GM19452 (cell line): Measurements from ENCODE around the gene NOL7.

ENCODE experiments used
- ATAC-seq: cut with Tn5 transposase; IDR thresholded peaks from one replicate; pipeline ENCODE4 v1.9.1; 2021; ENCODE audit not compliant: unreplicated experiment

Gene NOL7

GRCh38 chr6:13649393-13649792 is 34.3 kb downstream of the NOL7 start:
- ATAC-seq = no peak

DNA sequence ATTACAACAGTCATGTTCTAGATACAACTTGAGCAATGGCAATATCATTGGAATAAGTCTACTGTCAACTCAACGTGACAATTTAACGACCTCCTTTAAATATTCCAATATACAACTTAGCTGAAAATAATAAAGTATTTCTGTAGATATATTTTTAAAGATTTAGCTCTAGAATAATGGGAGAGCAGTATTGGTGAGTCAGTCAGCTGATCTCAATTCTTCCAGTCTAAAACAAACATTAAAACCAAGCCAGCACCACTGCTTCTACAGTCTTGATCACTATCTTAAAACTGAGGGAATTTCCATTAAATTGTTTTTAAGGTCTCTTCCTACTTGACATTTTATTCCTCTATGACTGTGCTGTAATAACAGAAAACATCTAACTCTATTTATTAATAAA is 38.2 kb downstream of the NOL7 start:
- no peak for ATAC-seq

- ATAC-seq = no peak
These were observed 39.4 kb downstream of the NOL7 start for GRCh38 chr6:13654496-13654895.

- no peak for ATAC-seq
These were observed 40.6 kb downstream of the NOL7 start for GRCh38 chr6:13655700-13656099.

- no peak for ATAC-seq
These were observed 45.1 kb downstream of the NOL7 start for GRCh38 chr6:13660273-13660672.

DNA sequence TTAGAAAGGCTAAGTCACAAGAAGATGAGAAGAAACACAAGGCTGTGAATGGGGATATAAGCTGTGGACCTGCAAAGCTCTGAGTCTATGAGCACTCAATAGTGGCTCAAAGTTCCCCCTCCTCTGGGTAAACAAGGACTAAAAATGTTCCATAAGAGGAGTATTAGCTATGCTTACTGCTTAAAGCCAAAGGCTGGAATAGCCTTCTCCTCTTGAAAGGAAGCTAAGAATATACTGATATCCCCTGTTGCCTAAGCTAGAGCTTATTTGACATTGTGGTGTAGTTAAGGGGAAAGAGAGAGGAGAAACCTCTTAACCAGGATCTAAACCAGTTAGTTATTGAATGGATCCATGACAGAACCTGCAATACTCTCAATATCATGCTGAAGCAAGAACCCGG is 45.8 kb downstream of the NOL7 start:
- no peak for ATAC-seq

DNA sequence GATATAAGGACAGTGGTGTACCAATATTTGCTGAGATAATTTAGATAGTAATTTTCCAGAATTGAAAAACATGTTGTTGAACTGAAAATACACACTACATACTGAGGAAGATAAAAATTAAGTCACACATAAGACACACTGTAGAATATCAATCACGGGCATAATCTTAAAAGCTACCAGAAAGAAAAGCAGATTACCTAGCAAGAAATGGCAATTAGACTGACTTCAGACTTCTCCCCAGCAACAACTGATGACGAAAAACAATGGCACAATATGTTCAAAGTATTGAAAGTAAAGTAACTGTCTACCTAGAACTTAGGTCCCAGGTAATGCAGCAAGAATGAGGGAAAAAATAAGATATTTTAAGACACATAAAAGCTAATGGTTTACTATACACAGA is 46.5 kb downstream of the NOL7 start:
- ATAC-seq = no peak

- no peak for ATAC-seq
These were observed 47.7 kb downstream of the NOL7 start for GRCh38 chr6:13662651-13663334.

GRCh38 chr6:13663986-13664385 is 48.9 kb downstream of the NOL7 start:
- ATAC-seq = no peak

DNA sequence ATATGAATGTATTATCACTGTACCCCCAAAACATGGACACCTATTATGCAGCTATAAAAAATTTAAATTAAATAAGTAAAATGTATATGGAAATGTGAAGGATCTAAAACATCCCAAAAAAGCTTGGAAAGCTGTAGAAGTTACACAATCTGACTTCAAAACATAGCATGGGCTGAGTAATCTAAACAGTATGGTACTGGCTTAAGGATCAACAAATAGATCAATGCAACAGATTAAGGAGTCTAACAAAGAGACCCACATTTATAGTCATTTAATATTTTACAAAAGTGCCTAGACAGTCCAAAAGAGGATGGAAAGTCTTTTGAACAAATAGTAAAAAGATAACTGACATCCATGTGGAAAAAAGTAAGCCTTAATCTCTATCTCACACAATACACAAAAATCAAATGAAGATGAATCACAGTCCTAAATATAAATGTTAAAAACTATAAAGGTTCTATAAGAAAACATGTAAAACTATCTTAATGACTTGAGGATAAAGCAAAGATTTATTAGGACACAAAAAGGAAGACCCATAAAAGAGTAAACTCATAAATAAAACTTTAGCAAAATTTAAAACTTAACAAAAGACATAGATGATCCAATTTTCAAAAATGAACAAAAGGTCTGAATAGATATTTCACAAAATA is 49.7 kb downstream of the NOL7 start:
- no peak for ATAC-seq

GRCh38 chr6:13666194-13667105 is 51.3 kb downstream of the NOL7 start:
- no peak for ATAC-seq

- ATAC-seq = no peak
These were observed 52.5 kb downstream of the NOL7 start for GRCh38 chr6:13667655-13668054.

- ATAC-seq = no peak
These were observed 53.3 kb downstream of the NOL7 start for GRCh38 chr6:13668291-13668928.

- no peak for ATAC-seq
These were observed 54.3 kb downstream of the NOL7 start for GRCh38 chr6:13669476-13669875.
